ENCODE results near the gene RAB33A.

RAB33A gene

DNA sequence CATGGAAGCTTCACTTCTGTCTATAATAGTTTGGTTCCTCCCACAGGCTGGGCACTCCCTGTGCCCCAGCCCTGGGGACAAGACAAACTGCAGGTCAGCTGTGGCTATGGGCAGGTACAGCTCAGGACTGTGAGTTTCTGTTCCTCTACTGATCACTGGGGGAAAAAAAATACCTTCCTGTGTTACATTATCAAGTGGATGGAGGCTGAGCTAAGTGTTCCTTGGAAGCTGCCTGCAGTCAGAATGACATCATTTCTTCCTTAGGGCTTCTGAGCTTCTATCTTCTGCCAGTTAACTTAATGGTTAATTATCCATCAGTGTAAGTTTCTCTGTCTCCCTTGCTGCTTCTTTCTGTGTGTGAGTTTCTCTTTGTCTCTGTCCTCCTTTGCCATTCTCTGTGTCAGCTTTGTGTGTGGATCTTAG lies 4.6 kb downstream of the RAB33A start:
- DNase-seq (ENCODE audit: low read depth): no peak
- TF ChIP-seq, protein P1, sequence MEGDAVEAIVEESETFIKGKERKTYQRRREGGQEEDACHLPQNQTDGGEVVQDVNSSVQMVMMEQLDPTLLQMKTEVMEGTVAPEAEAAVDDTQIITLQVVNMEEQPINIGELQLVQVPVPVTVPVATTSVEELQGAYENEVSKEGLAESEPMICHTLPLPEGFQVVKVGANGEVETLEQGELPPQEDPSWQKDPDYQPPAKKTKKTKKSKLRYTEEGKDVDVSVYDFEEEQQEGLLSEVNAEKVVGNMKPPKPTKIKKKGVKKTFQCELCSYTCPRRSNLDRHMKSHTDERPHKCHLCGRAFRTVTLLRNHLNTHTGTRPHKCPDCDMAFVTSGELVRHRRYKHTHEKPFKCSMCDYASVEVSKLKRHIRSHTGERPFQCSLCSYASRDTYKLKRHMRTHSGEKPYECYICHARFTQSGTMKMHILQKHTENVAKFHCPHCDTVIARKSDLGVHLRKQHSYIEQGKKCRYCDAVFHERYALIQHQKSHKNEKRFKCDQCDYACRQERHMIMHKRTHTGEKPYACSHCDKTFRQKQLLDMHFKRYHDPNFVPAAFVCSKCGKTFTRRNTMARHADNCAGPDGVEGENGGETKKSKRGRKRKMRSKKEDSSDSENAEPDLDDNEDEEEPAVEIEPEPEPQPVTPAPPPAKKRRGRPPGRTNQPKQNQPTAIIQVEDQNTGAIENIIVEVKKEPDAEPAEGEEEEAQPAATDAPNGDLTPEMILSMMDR (conservative IDR thresholded peaks at IDR 0.05; ENCODE audit: control insufficient read depth, insufficient read depth, low read depth, low read length): no peak
- no peak overlapping the region for H3K4me3 ChIP-seq (ENCODE audit: control insufficient read depth, low read depth, low read length)

DNA sequence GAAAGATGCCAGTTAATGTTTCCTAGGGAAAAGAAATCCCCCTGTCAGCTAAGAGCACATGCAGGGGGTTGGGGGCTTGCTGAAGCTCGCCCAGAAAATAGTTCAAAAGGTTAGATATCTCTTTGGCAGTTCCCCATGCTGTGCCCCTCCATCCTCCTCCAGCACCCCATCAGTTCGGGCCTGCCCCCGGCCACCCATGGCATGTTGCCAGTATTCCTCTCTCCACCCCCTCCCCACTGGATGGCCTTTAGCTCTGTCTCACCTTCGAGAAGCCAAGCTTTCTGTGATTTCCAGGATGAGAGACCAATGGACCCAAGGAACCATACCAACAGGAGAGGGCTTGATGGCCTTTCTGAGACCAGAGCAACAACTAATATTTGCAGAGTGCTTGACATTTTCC lies 5.2 kb downstream of the RAB33A start:
- DNase-seq (ENCODE audit: low read depth): no peak
- no peak overlapping the region for H3K4me3 ChIP-seq (ENCODE audit: control insufficient read depth, low read depth, low read length)
- TF ChIP-seq, protein P1 (conservative IDR thresholded peaks at IDR 0.05; ENCODE audit: control insufficient read depth, insufficient read depth, low read depth, low read length): no peak

DNA sequence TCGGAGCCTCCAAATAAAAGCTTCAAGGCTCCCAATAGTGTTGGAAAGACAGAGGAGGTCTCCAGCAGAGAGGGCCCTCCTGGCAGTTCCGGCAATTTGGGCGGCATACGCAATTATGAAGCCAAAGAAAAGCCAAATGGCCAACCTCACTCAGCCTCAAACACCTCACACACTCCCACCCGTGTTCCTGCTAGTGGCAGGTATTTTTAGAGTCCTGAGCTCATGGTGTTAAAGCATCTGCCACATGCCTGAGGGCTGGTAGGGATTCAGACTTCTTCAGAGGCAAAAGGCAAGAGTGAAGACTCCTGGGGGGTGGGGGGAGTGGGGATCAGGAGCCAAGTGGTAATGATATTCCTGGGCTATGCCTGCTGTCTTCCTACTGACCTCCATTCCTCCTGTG lies 7.4 kb downstream of the RAB33A start:
- no peak for DNase-seq (ENCODE audit: low read depth)
- TF ChIP-seq, protein P1 (conservative IDR thresholded peaks at IDR 0.05; ENCODE audit: control insufficient read depth, insufficient read depth, low read depth, low read length): no peak
- H3K4me3 ChIP-seq (ENCODE audit: control insufficient read depth, low read depth, low read length): no peak overlapping the region

DNA sequence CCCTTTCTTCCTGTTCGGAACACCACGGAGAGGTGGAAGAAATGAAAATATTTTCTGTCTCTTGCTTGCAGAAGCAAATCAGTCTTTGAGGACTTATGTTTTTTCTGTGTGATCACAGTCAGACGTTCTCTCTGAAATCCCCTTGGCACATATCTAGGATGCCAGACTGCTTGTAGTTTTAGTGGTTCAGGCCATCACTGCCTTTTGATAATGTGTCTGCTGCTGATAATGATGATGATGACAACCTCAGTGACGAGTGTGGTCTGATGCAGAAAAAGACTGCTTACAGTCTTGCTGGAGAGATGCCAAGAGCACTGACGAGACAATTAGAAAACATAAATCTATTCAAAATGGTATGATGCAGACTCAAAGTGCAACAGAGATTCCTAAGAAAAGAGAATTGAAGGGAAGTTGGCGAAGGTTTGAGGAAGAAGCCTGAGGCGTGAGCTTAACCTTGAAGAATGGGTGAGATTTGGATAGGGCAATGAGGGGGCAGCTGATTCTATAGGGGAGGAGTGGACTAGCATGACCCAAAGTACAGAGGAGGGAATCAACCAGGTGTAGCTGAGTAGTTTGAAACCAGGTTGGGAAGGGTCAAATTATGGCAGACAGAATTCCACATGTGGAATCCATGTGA lies 7.9 kb downstream of the RAB33A start:
- no peak overlapping the region for H3K4me3 ChIP-seq (ENCODE audit: control insufficient read depth, low read depth, low read length)
- DNase-seq (ENCODE audit: low read depth): no peak
- TF ChIP-seq, protein P1 (conservative IDR thresholded peaks at IDR 0.05; ENCODE audit: control insufficient read depth, insufficient read depth, low read depth, low read length): no peak

DNA sequence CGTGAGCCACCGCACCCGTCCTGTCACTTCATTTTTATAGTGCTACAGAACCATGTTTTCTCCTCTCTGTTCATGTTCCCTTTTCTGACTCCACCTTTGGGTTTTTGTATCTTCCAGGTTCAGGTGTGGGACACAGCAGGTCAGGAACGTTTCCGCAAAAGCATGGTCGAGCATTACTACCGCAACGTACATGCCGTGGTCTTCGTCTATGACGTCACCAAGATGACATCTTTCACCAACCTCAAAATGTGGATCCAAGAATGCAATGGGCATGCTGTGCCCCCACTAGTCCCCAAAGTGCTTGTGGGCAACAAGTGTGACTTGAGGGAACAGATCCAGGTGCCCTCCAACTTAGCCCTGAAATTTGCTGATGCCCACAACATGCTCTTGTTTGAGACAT lies 12.4 kb downstream of the RAB33A start:
- TF ChIP-seq, protein P1 (conservative IDR thresholded peaks at IDR 0.05; ENCODE audit: control insufficient read depth, insufficient read depth, low read depth, low read length): no peak
- no peak overlapping the region for H3K4me3 ChIP-seq (ENCODE audit: control insufficient read depth, low read depth, low read length)
- DNase-seq (ENCODE audit: low read depth): no peak

DNA sequence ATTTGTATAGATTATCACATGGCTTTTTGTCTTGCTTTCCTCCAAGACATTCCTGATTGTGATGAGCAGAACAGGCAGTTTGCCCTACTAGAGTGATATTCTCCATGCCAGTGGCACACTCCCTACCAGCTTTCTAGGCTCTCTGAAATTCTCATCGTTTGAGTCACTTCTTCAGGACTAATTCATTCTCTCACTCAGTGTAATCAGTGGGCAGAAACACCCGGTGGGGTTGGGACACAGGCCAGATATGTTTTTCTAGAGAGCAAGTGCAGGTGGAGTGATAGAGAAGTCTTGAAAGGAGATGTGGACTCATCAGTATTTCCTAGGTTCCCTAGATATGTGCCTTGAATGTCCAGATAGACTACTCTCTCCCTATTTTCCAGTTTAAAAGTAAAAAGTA lies 13.1 kb downstream of the RAB33A start:
- no peak overlapping the region for H3K4me3 ChIP-seq (ENCODE audit: control insufficient read depth, low read depth, low read length)
- TF ChIP-seq, protein P1 (conservative IDR thresholded peaks at IDR 0.05; ENCODE audit: control insufficient read depth, insufficient read depth, low read depth, low read length): no peak
- DNase-seq (ENCODE audit: low read depth): no peak

DNA sequence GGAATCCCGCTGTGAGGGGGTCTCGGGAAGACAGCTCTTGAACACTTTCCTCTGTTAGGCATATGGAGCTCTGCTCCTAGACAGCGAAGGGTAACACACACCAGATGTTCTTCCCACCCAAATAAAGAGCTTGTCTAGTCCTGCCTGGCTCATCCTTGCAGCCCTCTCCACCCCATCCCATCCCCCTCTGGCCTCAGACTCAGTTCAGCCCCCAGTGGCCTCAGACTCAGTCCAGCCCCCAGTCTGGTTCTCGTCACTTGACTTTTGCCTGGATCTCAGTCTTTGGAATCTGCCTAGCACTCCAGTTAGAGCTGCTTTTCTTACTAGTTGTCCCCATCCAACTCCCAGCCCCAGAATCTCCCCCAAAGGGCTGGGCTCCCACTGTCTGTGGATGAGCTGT lies 14.9 kb downstream of the RAB33A start:
- no peak overlapping the region for H3K4me3 ChIP-seq (ENCODE audit: control insufficient read depth, low read depth, low read length)
- no peak for DNase-seq (ENCODE audit: low read depth)
- TF ChIP-seq, protein P1 (conservative IDR thresholded peaks at IDR 0.05; ENCODE audit: control insufficient read depth, insufficient read depth, low read depth, low read length): no peak

Data from fibroblast of mammary gland (primary cell).